HG03439 (cell line): ENCODE measurements around the gene VWA3A.
"Not testable (repeated sequence)": the region's sequence is repeated elsewhere in the genome, so short reads cannot be mapped to it uniquely, and the experiment has no call there.

ENCODE experiments used
- ATAC-seq: cut with Tn5 transposase; IDR thresholded peaks from one replicate; pipeline ENCODE4 v1.9.1; 2021; ENCODE audit warnings: mild to moderate bottlenecking, moderate library complexity; ENCODE audit not compliant: unreplicated experiment

VWA3A gene

DNA sequence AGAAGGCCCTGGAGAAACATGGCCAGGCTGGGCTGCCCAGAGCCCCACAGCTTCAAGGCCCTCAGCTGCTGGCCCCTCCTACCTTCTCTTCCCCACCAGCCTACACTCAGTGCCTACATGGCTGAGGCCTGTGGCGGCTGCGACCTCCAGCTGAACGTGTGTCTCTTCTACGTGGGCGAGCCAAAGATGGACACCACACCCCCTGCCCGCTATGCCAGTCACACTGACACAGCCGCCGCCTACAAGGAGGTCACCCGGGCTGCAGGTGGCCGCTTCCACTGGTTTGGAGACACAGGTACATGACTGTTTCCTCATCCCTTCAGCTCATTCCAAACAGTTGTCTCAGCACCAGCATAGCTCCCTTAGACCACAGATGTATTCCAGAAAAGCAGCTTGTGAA lies 40.5 kb downstream of the VWA3A start:
- no peak for ATAC-seq

DNA sequence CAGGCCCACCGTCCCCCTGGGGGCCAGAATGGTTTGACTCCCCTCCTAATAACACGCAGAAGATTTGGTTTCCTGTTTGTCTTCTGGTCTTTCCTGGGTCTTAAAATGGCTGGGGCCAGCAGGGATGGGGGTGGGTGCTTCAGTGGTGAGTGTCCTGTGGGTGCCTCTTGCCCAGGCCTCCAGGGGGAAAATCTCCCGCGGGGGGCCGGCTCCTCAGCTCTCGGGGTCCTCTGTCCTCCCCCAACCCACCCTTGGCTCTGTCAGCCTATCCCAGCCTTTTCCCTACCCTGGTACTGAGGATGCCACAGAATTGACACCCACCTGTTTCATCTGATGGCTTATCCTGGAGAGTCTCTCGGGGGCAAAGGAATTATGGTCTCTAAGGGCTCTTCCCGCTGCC lies 46.1 kb downstream of the VWA3A start:
- no peak for ATAC-seq

DNA sequence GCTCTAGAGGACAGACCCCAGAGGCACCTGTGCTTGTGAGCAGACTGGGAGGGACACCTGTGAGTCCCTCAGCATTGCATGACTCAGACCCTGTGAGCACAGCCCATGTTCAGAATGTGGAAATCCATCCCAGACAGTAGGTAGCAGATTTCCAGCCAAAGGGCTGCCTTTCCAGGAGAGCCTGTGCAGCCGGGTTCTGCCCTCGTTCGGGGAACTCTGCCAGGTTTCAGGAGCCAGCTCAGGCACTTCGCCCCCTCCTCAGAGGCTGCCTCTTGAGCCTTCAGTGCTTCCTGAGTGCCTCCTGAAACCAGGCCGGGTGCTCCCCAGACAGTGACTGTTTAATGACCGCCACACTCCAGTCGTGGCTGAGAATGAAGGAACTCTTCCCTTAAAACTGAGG lies 46.7 kb downstream of the VWA3A start:
- no peak for ATAC-seq

DNA sequence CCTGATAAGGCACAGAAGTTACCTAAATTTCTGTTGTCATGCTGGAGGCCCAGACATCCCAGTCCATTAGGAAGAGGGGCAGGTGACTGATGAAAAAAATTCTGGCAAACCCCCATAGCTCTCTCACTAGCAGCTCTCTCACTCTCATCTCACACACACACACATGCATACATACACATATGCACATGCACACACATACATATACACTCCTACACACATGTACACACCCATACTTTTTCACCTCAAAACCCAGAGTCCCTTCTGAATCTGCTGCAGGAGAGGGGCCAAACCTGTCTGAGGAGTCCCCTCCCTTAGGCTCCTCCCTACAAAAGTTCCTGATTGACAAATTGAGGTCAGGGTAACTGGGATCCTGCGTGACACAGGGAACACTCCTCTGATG lies 47.4 kb downstream of the VWA3A start:
- no peak for ATAC-seq

DNA sequence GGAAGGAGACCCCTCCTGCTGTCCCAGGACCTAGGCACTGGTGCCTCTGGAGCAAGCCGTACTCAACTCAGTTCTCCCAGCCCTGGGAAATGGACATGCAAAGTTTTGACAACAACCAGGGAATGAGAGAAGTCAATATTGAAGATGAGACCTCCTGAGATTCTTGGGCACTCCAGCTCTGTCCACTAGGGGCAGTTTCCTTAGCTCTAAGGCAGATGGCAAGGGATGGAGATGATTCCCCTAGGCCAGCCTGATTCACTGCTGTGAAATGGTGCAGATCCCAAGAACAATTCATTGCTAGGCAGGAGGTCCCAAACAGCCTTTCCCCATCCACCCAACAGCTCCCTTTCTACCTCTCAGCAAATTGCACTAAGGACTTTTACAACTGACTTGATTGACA lies 49.4 kb downstream of the VWA3A start:
- no peak for ATAC-seq

DNA sequence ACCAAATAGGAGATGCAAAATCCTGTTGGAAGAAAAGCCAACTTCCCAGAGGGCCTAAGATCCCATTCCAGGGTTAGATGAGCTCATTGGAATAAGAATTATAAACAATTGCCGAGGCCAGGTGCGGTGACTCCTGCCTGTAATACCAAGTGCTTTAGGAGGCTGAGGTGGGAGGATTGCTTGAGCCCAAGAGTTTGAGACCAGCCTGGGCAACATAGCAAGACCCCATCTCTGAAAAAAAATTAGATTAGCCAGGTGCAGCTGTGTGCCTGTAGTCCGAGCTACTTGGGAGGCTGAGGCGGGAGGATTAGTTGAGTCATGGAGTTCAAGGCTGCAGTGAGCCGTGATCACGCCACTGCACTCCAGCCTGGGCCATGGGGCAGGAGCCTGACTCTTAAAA lies 52.2 kb downstream of the VWA3A start:
- no peak for ATAC-seq

DNA sequence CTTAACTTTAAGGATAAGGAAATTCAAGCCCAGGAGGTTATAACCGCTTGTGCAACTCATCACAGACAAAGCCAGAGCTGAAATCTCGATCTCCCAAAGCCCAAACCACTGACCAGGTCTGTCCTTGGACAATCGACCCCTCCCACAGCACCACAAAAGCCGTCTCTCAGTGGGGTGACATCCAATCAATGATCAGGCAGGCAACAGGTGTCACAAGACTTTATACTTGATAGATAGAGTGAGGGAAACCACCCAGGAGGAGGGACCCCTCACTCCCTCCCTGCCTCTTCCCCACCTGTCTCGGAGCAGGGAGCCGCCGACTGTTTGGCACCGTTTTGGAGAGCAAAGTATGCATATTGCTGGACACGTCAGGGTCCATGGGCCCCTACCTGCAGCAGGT lies 55.5 kb downstream of the VWA3A start:
- ATAC-seq = no peak

DNA sequence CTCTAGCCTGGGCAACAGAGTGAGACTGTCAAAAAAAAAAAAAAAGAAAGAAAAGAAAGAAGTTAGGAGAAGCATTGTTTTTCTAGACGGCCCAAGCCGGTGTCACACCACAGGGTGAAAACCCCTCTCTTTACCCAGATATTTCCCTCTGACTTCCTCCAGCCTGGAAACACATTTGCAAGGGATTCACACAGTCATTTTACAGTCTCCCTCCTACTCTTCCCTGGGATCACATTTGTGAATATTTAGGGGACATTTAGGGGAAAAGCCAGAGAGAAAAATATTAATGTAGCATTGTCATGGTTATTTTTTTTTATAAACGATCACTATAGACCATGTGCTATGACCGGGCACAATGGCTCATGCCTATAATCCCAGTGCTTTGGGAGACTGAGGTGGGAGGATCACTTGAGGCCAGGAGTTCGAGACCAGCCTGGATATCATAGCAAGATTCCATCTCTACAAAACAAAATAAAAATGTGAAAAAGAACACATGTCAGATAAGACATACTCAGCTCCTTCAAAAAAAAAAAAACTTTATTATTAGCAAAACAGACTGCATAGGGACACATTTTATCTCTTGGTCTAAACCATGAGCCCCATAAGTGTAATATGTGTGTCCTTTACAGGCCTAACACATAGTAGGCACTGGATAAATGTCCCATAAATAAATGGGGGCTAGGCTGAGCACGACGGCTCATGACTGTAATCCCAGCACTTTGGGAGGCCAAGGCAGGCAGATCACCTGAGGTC lies 59.1 kb downstream of the VWA3A start:
- ATAC-seq = no peak

DNA sequence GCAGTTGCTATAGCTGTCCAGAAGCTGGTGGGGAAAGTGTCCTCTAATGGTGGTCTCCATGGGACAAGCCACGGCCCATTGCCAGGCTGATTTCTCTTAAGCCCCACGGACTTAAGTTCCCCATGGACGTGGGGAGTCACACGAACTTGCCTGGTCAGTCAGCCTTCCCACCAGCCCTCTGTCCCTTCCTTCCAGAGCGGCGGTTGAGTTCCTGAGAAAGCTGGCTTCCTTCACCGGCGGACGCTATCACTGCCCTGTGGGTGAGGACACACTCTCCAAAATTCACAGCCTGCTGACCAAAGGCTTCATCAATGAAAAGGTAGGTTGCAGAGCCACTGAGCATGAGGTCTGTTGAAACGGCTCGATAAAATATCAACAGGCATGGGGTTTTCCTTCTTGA lies 60.0 kb downstream of the VWA3A start:
- no peak for ATAC-seq

DNA sequence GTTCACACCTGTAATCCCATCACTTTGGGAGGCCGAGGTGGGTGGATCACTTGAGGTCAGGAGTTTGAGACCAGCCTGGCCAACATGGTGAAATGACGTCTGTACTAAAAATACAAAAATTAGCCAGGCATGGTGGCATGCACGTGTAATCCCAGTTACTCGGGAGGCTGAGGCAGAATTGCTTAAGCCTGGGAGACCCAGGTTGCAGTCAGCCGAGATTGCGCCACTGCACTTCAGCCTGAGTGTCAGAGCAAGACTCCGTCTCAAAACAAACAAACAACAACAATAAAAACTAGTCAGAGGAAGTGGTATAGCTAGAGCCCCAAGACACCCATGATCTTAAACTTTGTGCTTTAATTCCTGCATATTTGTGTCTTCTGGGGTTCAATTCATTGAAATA lies 60.7 kb downstream of the VWA3A start:
- ATAC-seq = not testable (repeated sequence)

DNA sequence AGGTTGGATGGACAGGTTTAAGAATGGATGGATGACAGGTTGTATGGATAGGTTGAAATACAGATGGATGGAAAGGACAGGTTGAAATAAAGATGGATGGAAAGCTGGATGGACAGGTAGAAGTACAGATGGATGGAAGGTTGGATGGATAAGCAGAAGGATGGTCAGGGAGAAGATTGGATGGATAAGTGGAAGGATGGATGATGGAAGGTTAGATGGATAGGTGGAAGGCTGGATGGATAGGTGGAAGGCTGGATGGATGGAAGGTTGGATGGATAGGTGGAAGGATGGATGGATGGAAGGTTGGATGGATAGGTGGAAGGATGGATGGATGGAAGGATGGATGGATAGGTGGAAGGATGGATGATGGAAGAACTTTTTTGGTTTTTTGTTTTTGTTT lies 69.1 kb downstream of the VWA3A start:
- ATAC-seq = no peak

DNA sequence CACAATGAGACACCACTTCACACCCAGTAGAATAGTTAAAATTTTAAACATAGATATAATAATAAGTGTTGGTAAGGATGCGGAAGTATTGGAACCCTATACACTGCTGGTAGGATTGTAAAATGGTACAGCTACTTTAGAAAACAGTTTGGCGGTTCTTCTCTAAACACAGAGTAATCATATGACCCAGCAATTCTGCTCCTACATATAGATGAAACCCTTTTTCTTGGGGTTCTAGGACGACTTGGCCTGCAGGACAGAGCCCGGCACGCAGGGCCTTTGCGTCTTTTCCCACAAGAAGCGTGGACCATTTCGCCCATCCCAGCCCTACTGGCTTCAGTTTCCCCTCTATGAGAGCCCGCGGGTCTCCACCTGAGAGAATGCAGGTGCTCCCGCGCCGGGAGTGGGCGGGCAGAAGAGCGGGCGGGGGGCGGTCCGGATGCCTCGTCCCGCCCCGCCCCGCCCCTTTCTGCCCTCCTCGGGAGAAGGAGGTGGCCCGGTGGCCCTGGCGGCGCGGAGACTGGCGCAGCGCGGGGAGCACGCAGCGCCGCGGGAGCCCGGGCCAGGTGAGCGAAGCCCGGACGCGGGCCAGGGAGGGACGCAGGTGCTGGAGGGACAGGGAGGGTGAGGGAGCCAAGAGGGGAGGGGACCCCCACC lies 69.8 kb downstream of the VWA3A start, which contains the start of gene SDR42E2:
Gene SDR42E2, plus strand, starts transcription at position 508 of the 657 bp plus-strand sequence. CDS start 3,077 bp downstream, outside the sequence.
- ATAC-seq = no peak

DNA sequence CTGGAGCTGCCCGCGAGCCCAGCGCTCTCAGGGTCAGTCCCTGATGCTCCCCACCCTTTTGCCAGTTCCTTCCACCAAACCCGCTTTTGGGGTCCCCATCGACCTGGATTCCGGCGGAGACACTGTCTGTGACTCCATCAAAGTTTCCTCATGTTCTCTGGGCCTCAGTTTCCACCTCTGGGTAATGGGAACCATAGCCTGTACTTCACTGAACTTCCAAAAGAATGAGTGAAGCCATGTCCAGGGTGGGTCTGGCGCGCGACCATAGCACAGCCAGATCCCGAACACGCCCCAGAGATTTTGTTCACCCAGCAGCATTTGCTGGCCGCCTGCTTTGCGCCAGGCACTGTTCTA lies 70.3 kb downstream of the VWA3A start:
- no peak for ATAC-seq

DNA sequence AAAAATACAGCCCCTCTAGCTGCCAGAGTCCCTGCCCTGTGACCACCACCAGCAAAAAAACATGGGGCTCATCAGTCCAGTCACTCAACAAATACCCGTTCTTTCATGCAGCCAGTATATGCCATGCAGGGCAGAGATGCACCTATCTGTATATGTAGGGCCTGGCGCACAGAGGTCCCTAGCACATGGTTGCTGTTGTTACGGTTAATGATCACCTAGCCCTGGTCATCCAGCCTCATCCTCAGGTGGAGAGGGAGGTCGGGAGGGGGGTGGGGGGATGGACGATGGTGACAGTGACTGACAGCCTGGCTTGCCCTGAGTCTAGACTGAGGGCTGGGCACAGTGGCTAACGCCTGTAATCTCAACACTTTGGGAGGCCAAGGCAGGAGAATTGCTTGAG lies 71.5 kb downstream of the VWA3A start:
- ATAC-seq = no peak

DNA sequence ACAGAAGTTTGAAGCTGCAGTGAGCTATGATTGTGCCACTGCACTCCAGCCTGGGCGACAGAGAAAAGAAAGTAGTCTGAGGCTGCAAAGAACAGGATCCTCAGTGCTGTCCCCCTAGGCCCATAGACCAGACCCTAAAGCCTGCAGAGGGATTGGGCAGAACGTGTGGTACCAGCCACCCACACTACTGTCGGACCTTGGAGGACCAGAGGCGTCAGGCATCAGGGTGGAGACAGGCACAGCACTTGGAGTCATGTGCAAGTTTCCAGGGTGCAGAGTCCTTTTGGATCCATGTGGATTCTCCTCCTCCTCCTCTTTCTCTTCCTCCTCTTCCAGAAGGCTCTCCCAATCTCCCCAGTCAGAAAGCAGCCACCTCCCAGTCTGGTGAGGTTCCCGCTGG lies 72.1 kb downstream of the VWA3A start:
- ATAC-seq = no peak

DNA sequence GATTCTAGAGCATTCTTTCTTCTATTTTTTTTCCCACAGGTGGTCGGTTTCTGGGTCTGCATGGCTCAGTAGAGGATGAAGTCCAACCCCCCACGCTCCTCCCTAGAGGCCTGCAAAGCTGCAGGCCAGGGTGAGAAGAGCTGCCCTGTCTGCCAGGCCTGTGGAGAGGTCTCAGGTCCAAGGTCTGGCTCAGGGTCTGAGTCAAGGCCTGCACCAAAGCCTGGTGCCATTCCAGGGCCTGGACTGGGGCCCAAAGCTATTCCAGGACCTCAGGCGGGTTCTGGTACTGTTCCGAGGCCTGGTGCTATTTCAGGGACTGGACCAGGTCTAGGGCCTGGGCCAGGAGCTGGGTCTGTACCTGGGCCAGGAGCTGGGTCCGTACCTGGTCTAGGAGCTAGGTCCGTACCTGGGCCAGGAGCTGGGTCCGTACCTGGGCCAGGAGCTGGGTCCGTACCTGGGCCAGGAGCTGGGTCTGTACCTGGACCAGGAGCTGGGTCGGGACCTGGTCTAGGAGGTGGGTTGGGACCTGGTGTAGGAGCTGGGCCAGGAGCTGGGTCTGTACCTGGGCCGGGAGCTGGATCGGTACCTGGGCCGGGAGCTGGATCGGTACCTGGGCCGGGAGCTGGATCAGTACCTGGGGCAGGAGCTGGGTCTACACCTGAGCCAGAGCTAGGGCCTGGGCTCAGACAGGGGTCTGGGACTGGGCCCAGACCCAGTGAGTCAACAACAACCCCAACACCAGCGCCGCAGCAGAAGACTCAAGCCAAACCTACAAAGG lies 73.4 kb downstream of the VWA3A start:
- no peak for ATAC-seq

DNA sequence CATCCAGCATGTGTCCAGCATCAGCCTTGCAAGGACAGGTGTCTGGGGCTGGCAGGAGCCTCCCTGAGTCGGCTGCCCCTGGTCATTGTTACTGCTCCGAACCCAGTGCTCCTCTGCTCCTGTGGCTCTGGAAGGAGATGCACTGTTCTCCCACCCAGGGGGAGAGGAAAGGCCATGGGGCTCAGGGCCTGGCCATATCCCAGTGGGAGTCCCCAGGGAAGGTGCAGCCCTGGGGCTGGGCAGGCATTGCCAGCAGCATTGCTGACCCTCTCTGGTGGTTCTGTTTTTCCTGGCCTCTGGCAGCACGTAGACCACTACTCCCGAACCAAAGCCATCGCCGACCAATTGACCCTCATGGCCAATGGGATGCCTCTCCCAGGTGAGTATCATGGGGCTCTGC lies 79.6 kb downstream of the VWA3A start:
- no peak for ATAC-seq

DNA sequence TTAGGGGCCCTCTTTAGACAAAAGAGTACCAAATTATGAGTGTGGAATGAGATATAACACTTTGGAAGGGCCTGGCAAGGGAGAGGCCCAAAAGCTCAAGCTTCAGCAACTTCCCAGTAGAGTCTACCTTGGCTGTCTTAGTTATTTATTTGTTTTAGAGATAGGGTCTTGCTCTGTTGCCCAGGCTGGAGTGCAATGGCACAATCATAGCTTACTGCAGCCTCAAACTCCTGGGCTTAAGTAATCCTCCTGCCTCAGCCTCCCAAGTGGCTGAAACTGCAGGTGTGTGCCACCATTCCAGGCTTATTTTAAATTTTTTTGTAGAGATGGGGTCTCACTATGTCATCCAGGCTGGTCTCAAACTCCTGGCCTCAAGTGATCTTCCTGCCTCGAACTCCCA lies 80.3 kb downstream of the VWA3A start:
- ATAC-seq = not testable (repeated sequence)

DNA sequence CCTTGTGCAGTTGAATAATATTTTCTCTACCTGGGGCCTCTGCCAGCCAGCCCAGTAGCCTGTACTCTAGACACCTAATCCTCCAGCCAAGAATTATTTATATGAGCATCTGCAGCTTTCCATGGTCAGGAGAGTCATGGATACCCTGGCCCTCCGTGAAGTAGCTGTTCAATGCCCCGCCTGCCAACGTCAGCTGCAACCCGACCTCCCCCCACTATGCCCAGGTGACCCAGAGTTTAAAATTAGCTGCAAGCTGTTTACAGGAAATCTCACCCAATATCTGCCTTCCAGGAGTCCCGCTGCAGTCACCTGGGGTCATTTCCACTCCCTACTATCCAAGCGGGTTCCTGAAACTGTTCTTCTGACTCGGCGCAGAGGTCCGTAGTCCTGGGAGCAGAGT lies 82.3 kb downstream of the VWA3A start:
- no peak for ATAC-seq

DNA sequence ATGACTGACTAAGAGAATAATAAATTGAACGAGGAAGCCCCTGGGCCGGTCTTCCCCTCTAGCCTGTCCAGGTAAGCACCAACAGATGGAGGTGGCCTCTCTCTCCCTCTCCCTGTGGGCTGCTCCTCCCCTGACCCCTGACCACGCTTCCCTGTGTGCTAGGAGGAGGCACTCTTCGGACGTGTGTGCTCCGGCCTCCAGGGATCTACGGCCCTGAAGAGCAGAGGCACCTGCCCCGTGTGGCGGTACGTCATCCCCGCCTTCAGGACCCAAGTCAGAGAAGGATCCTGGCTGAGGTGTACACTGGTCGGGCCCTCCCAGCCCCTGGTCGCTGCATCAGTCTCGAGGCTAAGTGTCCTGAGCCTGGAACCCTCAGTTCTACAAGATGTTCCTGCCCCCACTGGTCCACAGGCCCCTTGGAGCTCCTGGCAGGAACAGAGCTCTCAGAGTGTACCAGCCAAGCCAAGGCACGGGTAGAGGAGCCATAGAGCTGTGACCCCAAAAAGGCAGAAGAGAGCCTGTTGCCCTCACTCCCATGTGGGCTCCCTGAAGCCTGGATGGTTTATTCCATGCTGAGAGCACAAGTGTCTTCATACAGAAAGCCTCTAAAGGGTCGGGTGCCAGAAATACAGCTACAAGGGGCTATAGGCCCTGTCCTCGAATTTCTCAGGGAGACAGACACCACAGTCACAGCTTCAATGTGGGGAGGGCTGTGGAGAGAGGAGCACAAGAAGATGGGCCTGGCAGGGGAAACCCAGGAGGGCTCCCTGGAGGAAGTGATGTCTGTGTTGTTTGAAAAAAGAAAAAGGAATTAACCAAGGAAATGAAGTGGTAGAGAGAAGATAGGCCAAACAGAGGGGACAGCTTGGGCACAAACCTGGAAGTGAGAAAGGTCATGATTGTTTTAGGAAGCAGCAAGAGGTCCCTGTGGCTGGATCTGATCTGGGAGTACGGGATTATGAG lies 85.9 kb downstream of the VWA3A start:
- ATAC-seq = no peak

DNA sequence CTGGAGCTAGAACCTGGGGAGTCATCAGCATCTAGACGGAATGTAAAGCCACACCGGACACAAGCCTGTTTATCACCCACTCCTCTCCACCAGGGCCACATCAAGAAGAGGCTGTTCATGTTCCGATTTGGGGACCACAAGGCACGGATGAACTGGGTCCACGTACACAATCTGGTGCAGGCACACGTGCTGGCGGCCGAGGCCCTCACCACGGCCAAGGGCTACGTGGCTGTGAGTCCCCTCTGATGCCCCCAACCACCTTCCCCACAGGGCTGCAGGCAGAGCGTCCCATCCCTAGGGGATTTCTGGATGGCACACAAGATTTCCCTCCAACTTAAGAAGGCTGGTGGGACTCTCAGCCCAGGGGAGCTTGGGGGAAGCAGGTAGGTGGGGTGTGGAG lies 89.1 kb downstream of the VWA3A start:
- ATAC-seq = no peak
